Smooth muscle cell (in vitro differentiated cells): ENCODE data around the gene CLIC4. TPM values are rescaled to one million over a fixed set of nuclear protein-coding genes. Genes with fewer than 3 reads are reported as not detected.

Source experiments
- DNase-seq: peaks from one replicate; lab custom pipeline; 2025; ENCODE audit not compliant: unreplicated experiment; lab: John Stamatoyannopoulos, UW
- H2AFZ ChIP-seq: fragments of 200-600 bp; sonication (generic); 2 replicates; pipeline ENCODE4 v1.6.0; 2016; ENCODE audit warnings: antibody characterized with exemption, low read depth, mild to moderate bottlenecking
- H3F3A ChIP-seq: fragments of 200-600 bp; sonication (generic); 2 replicates; pipeline ENCODE4 v1.6.0; 2017; ENCODE audit warnings: antibody characterized with exemption, low read depth
- H3K27ac ChIP-seq: fragments of 200-600 bp; sonication (generic); 2 replicates; pipeline ENCODE4 v1.5.1; 2016; ENCODE audit warnings: low read depth, mild to moderate bottlenecking
- H3K27me3 ChIP-seq: fragments of 200-600 bp; sonication (generic); 2 replicates; pipeline ENCODE4 v1.6.1; 2016; ENCODE audit warnings: low read depth, mild to moderate bottlenecking
- H3K36me3 ChIP-seq: fragments of 200-600 bp; sonication (generic); 2 replicates; pipeline ENCODE4 v1.5.1; 2016; ENCODE audit warnings: low read depth
- H3K4me1 ChIP-seq: fragments of 200-600 bp; sonication (generic); 2 replicates; pipeline ENCODE4 v1.5.1; 2016; ENCODE audit warnings: low read depth
- H3K4me2 ChIP-seq: fragments of 200-600 bp; sonication (generic); 2 replicates; pipeline ENCODE4 v1.6.0; 2016; ENCODE audit warnings: mild to moderate bottlenecking
- H3K4me3 ChIP-seq: fragments of 200-600 bp; sonication (generic); 2 replicates; pipeline ENCODE4 v1.5.1; 2016; ENCODE audit warnings: mild to moderate bottlenecking
- H3K79me2 ChIP-seq: fragments of 200-600 bp; sonication (generic); 2 replicates; pipeline ENCODE4 v1.6.0; 2016; ENCODE audit warnings: low read depth, mild to moderate bottlenecking
- H3K9ac ChIP-seq: fragments of 200-600 bp; sonication (generic); 2 replicates; pipeline ENCODE4 v1.6.0; 2016; ENCODE audit warnings: low read depth
- H3K9me3 ChIP-seq: fragments of 200-600 bp; sonication (generic); replicated peaks from 2 replicates; pipeline ENCODE4 v1.5.1; 2016; ENCODE audit warnings: low read depth
- H4K20me1 ChIP-seq: fragments of 200-600 bp; sonication (generic); 2 replicates; pipeline ENCODE4 v1.6.0; 2016; ENCODE audit warnings: low read depth
- CTCF ChIP-seq: fragments of 200-600 bp; sonication (generic); IDR thresholded peaks from 2 replicates; pipeline ENCODE4 v1.5.1; 2017; ENCODE audit warnings: borderline replicate concordance, mild to moderate bottlenecking, antibody characterized with exemption; ENCODE audit not compliant: insufficient read depth, poor library complexity, severe bottlenecking
- WGBS: methylation state at CpG from one replicate; pipeline ENCODE4 v1.1.7; 2016; ENCODE audit warnings: low lambda C conversion rate; 5-methylcytosine and 5-hydroxymethylcytosine counted together
- polyA plus RNA-seq: library from polyadenylated mRNA; unstranded; fragments of >200 nt; fragmentation: Nextera tagmentation; extraction: Ambion mirVana; gene quantifications from 2 replicates; pipeline ENCODE4 v1.2.1, GENCODE V29; 2016
- total RNA-seq: library from RNA; depleted of rRNA; stranded (reverse); fragments of >200 nt; gene quantifications from 2 replicates; pipeline ENCODE4 v1.2.3, GENCODE V29; 2014

Gene CLIC4
- total and polyA plus RNA-seq, 2 experiments from 2014 or later: 151 to 389 TPM

- no peaks in the 10 kb centered on the region for H3K79me2 ChIP-seq
- no peaks in the 10 kb centered on the region for H3F3A ChIP-seq
- H3K36me3 ChIP-seq: no peaks in the 10 kb centered on the region
- no peak overlapping the region for H3K9ac ChIP-seq
- H3K9me3 ChIP-seq: no peaks in the 10 kb centered on the region
- no peak for DNase-seq
- peaks cover 4% of the 10 kb centered on the region for H3K27me3 ChIP-seq
- TF ChIP-seq CTCF: no peak
- H3K4me3 ChIP-seq: no peak overlapping the region
- H4K20me1 ChIP-seq: no peaks in the 10 kb centered on the region
- no peak overlapping the region for H2AFZ ChIP-seq
- WGBS: 87% methylated on average over 20 of the region's 20 CpGs
- no peak overlapping the region for H3K4me2 ChIP-seq
- no peak overlapping the region for H3K27ac ChIP-seq
- no peaks in the 10 kb centered on the region for H3K4me1 ChIP-seq
These were observed 125.4 kb downstream of the CLIC4 start for GRCh38 chr1:24870551-24871195.

- no peak overlapping the region for H2AFZ ChIP-seq
- H3K9me3 ChIP-seq: no peaks in the 10 kb centered on the region
- peaks cover 4% of the 10 kb centered on the region for H3K27me3 ChIP-seq
- H3K36me3 ChIP-seq: no peaks in the 10 kb centered on the region
- TF ChIP-seq CTCF: no peak
- no peaks in the 10 kb centered on the region for H3K4me1 ChIP-seq
- WGBS: 96% methylated on average over 11 of the region's 11 CpGs
- no peak overlapping the region for H3K27ac ChIP-seq
- no peaks in the 10 kb centered on the region for H4K20me1 ChIP-seq
- H3K9ac ChIP-seq: no peak overlapping the region
- no peak for DNase-seq
- no peaks in the 10 kb centered on the region for H3K79me2 ChIP-seq
- no peaks in the 10 kb centered on the region for H3F3A ChIP-seq
- no peak overlapping the region for H3K4me2 ChIP-seq
- no peak overlapping the region for H3K4me3 ChIP-seq
These were observed 126.2 kb downstream of the CLIC4 start for GRCh38 chr1:24871306-24871901.

- H3K4me2 ChIP-seq: no peak overlapping the region
- no peaks in the 10 kb centered on the region for H3K9me3 ChIP-seq
- H3K79me2 ChIP-seq: no peaks in the 10 kb centered on the region
- H3K27me3 ChIP-seq: no peaks in the 10 kb centered on the region
- H3F3A ChIP-seq: no peaks in the 10 kb centered on the region
- no peaks in the 10 kb centered on the region for H3K4me1 ChIP-seq
- 97% methylated on average over 19 of the region's 19 CpGs for WGBS
- no peak overlapping the region for H3K9ac ChIP-seq
- H2AFZ ChIP-seq: no peak overlapping the region
- no peak overlapping the region for H3K4me3 ChIP-seq
- TF ChIP-seq CTCF: no peak
- H3K27ac ChIP-seq: no peak overlapping the region
- no peaks in the 10 kb centered on the region for H3K36me3 ChIP-seq
- no peak for DNase-seq
- H4K20me1 ChIP-seq: no peaks in the 10 kb centered on the region
These were observed 127.0 kb downstream of the CLIC4 start for GRCh38 chr1:24872061-24872850.
